Activated CD8-positive, alpha-beta memory T cell treated with anti-CD3 and anti-CD28 coated beads, Interleukin-2, amount 50 U/mL, for 1 hour (primary cell): ENCODE measurements around the gene DLEC1.
"Not testable (repeated sequence)": the region's sequence is repeated elsewhere in the genome, so short reads cannot be mapped to it uniquely, and the experiment has no call there.

Experiments used
- DNase-seq: peaks from one replicate; pipeline ENCODE4 v3.0.0-alpha.2; 2020; ENCODE audit errors: extremely low read depth

The DLEC1 gene

GRCh38 chr3:38119821-38120692, 81.0 kb downstream of the DLEC1 start:
- DNase-seq, result no peak

- no peak for DNase-seq
Observed at GRCh38 chr3:38120693-38121450, 81.9 kb downstream of the DLEC1 start.

GRCh38 chr3:38121451-38121831, 82.4 kb downstream of the DLEC1 start:
- no peak for DNase-seq

GRCh38 chr3:38121832-38122461, 82.9 kb downstream of the DLEC1 start:
- no peak for DNase-seq

- no peak for DNase-seq
Observed at GRCh38 chr3:38122712-38123290, 83.8 kb downstream of the DLEC1 start.

- DNase-seq, result no peak
Observed at GRCh38 chr3:38124324-38125122, 85.5 kb downstream of the DLEC1 start.

GRCh38 chr3:38125305-38126120, 86.5 kb downstream of the DLEC1 start:
- no peak for DNase-seq

- DNase-seq, result no peak
Observed at GRCh38 chr3:38126121-38126892, 87.3 kb downstream of the DLEC1 start.

GRCh38 chr3:38127611-38128302, 88.7 kb downstream of the DLEC1 start:
- DNase-seq, result no peak

GRCh38 chr3:38128303-38128655, 89.3 kb downstream of the DLEC1 start:
- no peak for DNase-seq

GRCh38 chr3:38129058-38129457, 90.0 kb downstream of the DLEC1 start:
- no peak for DNase-seq

GRCh38 chr3:38130631-38131065, 91.6 kb downstream of the DLEC1 start:
- DNase-seq, result no peak

GRCh38 chr3:38131621-38132369, 92.8 kb downstream of the DLEC1 start:
- DNase-seq, result no peak

GRCh38 chr3:38133209-38133556, 94.2 kb downstream of the DLEC1 start:
- DNase-seq, result no peak

- no peak for DNase-seq
Observed at GRCh38 chr3:38133557-38134405, 94.8 kb downstream of the DLEC1 start.

- DNase-seq, result not testable (repeated sequence)
Observed at GRCh38 chr3:38134517-38135143, 95.6 kb downstream of the DLEC1 start.
